ENCODE results near the gene HMCN1. TPM values are rescaled to one million over a fixed set of nuclear protein-coding genes. Genes with fewer than 3 reads are reported as not detected.
A peak's percentile ranks its signal among the peaks of the same experiment; 100 is the strongest.

HMCN1 gene
- total and polyA plus RNA-seq, 4 experiments from 2014 or later: 0.19 to 0.29 TPM; not detected in 2

DNA sequence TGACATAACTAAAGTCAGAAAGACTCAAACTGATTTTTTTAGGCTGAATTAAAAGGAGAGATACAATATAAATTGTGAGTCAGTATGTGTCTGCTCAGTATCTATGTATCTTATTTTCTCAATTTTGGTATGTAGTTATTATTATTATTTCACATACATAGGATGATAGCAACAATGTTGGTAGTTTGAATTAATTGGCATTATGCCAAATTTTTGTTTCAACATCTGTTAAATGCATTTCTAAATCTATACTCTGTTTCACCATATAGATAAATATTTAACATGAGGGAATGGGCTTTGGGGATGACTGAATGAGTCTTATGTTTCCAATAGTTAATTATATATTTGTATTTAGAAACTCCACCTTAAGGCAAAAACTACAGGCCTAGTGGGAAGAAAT lies 12.6 kb upstream of the HMCN1 start:
- H3K4me3 ChIP-seq (ENCODE audit: low read length in 2 of 2): no peak overlapping the region
- no peaks in the 10 kb centered on the region for H3K36me3 ChIP-seq (ENCODE audit: insufficient read depth, low read length)

DNA sequence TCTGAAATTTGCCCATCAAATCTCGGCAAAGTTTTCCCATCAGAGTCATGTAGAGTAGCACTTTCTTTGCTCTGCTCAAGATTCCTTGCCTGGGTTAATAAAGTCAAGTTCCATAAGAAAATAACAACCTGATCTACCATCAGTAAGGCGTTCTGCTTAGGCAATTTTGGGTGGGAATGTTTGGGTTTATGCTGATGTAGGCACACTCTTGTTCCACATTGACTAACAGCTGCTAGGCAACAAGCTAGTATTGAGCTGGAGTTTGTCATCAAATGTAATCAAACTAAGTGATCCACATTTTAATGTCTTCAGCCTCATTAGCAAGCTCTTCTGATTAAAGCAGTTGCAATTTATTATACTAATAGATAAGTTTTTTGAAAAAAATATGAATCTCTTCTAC lies 12.1 kb upstream of the HMCN1 start:
- H3K4me1 Mint-ChIP-seq: no peaks in the 10 kb centered on the region
- H3K36me3 Mint-ChIP-seq: no peaks in the 10 kb centered on the region
- no peak overlapping the region for H3K4me3 Mint-ChIP-seq
- no peaks in the 10 kb centered on the region for H3K9me3 Mint-ChIP-seq
- no peaks in the 10 kb centered on the region for H3K4me1 ChIP-seq (ENCODE audit: insufficient read depth, low read length)
- H3K36me3 ChIP-seq (ENCODE audit: insufficient read depth, low read length): no peaks in the 10 kb centered on the region
- no peaks in the 10 kb centered on the region for H3K27me3 ChIP-seq (ENCODE audit: insufficient read depth, low read length)
- ChIA-PET POLR2A (ENCODE audit: partially characterized antibody) (no interaction called here), CTCF (ENCODE audit: partially characterized antibody) (no interaction called here)
- H3K27ac ChIP-seq (ENCODE audit: low read depth, low read length): no peak overlapping the region
- H3K9me3 ChIP-seq (ENCODE audit: control insufficient read depth in 1 of 2, low read length in 2 of 2): no peaks in the 10 kb centered on the region
- peaks cover 1 to 5% of the 10 kb centered on the region in 2 donors for H3K27me3 Mint-ChIP-seq
- H3K27ac Mint-ChIP-seq: no peak overlapping the region
- intact Hi-C loops (cut with micrococcal nuclease): no loop called here
- no peak for DNase-seq
- no peak overlapping the region for H3K4me3 ChIP-seq (ENCODE audit: low read length in 2 of 2)

More for the DNA sequence above, 12.6 kb upstream of the HMCN1 start:
- no peak overlapping the region for H3K27ac Mint-ChIP-seq
- Histone ChIP-seq H3K27me3 (ENCODE audit: insufficient read depth, low read length) (no peaks in the 10 kb centered on the region), H3K27ac (ENCODE audit: low read depth, low read length) (no peak overlapping the region), H3K4me1 (ENCODE audit: insufficient read depth, low read length) (no peaks in the 10 kb centered on the region), H3K9me3 (ENCODE audit: control insufficient read depth in 1 of 2, low read length in 2 of 2) (no peaks in the 10 kb centered on the region)
- intact Hi-C loops (cut with micrococcal nuclease): no loop called here
- ChIA-PET POLR2A (ENCODE audit: partially characterized antibody) (no interaction called here), CTCF (ENCODE audit: partially characterized antibody) (no interaction called here)
- no peak for DNase-seq
- no peak overlapping the region for H3K4me3 Mint-ChIP-seq
- peaks cover 1 to 6% of the 10 kb centered on the region in 2 donors for H3K27me3 Mint-ChIP-seq
- no peaks in the 10 kb centered on the region for H3K4me1 Mint-ChIP-seq
- no peaks in the 10 kb centered on the region for H3K36me3 Mint-ChIP-seq
- H3K9me3 Mint-ChIP-seq: no peaks in the 10 kb centered on the region

GRCh38 chr1:185727726-185728125 lies 6.5 kb upstream of the HMCN1 start:
- H3K36me3 ChIP-seq (ENCODE audit: insufficient read depth, low read length): no peaks in the 10 kb centered on the region
- Mint-ChIP-seq H3K4me3 (no peak overlapping the region), H3K27ac (no peak overlapping the region), H3K4me1 (no peaks in the 10 kb centered on the region), H3K27me3 (peaks cover 9 to 10% of the 10 kb centered on the region in 2 donors), H3K9me3 (peaks cover 0 to 35% (median 20%) of the 10 kb centered on the region in 8 donors), H3K36me3 (peaks cover 0 to 13% of the 10 kb centered on the region in 2 donors)
- POLR2A ChIA-PET (ENCODE audit: partially characterized antibody): no interaction called here
- no peaks in the 10 kb centered on the region for H3K4me1 ChIP-seq (ENCODE audit: insufficient read depth, low read length)
- peaks cover 0 to 3% of the 10 kb centered on the region in 2 donors for H3K9me3 ChIP-seq (ENCODE audit: control insufficient read depth in 1 of 2, low read length in 2 of 2)
- intact Hi-C loops (cut with micrococcal nuclease): no loop called here
- peaks cover 4% of the 10 kb centered on the region for H3K27me3 ChIP-seq (ENCODE audit: insufficient read depth, low read length)
- H3K4me3 ChIP-seq (ENCODE audit: low read length in 2 of 2): no peak overlapping the region
- DNase-seq: no peak
- H3K27ac ChIP-seq (ENCODE audit: low read depth, low read length): no peak overlapping the region
- CTCF ChIA-PET (ENCODE audit: partially characterized antibody): no interaction called here

- no peak for DNase-seq
- Histone ChIP-seq H3K36me3 (ENCODE audit: insufficient read depth, low read length) (no peaks in the 10 kb centered on the region), H3K4me3 (ENCODE audit: low read length in 2 of 2) (no peak overlapping the region), H3K4me1 (ENCODE audit: insufficient read depth, low read length) (peaks cover 12% of the 10 kb centered on the region), H3K9me3 (ENCODE audit: control insufficient read depth in 1 of 2, low read length in 2 of 2) (peaks cover 0 to 3% of the 10 kb centered on the region in 2 donors), H3K27me3 (ENCODE audit: insufficient read depth, low read length) (peaks cover 7% of the 10 kb centered on the region), H3K27ac (ENCODE audit: low read depth, low read length) (no peak overlapping the region)
- ChIA-PET CTCF (ENCODE audit: partially characterized antibody) (no interaction called here), POLR2A (ENCODE audit: partially characterized antibody) (no interaction called here)
- Mint-ChIP-seq H3K27me3 (peaks cover 37% of the 10 kb centered on the region in 2 donors), H3K9me3 (peaks cover 0 to 35% (median 21%) of the 10 kb centered on the region in 8 donors), H3K27ac (no peak overlapping the region), H3K36me3 (peaks cover 0 to 13% of the 10 kb centered on the region in 2 donors), H3K4me1 (peaks cover 13 to 19% (median 16%) of the 10 kb centered on the region in 4 donors), H3K4me3 (no peak overlapping the region)
- intact Hi-C loops (cut with micrococcal nuclease): no loop called here
Measured at GRCh38 chr1:185731446-185731845, 2.7 kb upstream of the HMCN1 start.

- peaks cover 39 to 40% of the 10 kb centered on the region in 2 donors for H3K27me3 Mint-ChIP-seq
- H3K36me3 ChIP-seq (ENCODE audit: insufficient read depth, low read length): no peaks in the 10 kb centered on the region
- H3K4me3 ChIP-seq (ENCODE audit: low read length in 2 of 2): no peak overlapping the region
- H3K9me3 Mint-ChIP-seq: peaks cover 0 to 35% (median 21%) of the 10 kb centered on the region in 8 donors
- peak overlapping the region in 3 of 8 donors; percentile 27 to 57 (median 32) for H3K4me3 Mint-ChIP-seq
- POLR2A ChIA-PET (ENCODE audit: partially characterized antibody): no interaction called here
- CTCF ChIA-PET (ENCODE audit: partially characterized antibody): interaction anchor here (1.4 kb wide), 1 partner anchor 12 kb away, joined by 4 read pairs; no protein-coding TSS in a partner anchor
- H3K27ac Mint-ChIP-seq: no peak overlapping the region
- peaks cover 0 to 13% of the 10 kb centered on the region in 2 donors for H3K36me3 Mint-ChIP-seq
- no peak overlapping the region for H3K27ac ChIP-seq (ENCODE audit: low read depth, low read length)
- H3K27me3 ChIP-seq (ENCODE audit: insufficient read depth, low read length): peaks cover 7% of the 10 kb centered on the region
- H3K4me1 ChIP-seq (ENCODE audit: insufficient read depth, low read length): peaks cover 12% of the 10 kb centered on the region
- intact Hi-C loops (cut with micrococcal nuclease): no loop called here
- no peak for DNase-seq
- H3K9me3 ChIP-seq (ENCODE audit: control insufficient read depth in 1 of 2, low read length in 2 of 2): peaks cover 0 to 3% of the 10 kb centered on the region in 2 donors
- H3K4me1 Mint-ChIP-seq: peaks cover 13 to 19% (median 16%) of the 10 kb centered on the region in 4 donors
Measured at GRCh38 chr1:185732951-185733350, 1.2 kb upstream of the HMCN1 start.

DNA sequence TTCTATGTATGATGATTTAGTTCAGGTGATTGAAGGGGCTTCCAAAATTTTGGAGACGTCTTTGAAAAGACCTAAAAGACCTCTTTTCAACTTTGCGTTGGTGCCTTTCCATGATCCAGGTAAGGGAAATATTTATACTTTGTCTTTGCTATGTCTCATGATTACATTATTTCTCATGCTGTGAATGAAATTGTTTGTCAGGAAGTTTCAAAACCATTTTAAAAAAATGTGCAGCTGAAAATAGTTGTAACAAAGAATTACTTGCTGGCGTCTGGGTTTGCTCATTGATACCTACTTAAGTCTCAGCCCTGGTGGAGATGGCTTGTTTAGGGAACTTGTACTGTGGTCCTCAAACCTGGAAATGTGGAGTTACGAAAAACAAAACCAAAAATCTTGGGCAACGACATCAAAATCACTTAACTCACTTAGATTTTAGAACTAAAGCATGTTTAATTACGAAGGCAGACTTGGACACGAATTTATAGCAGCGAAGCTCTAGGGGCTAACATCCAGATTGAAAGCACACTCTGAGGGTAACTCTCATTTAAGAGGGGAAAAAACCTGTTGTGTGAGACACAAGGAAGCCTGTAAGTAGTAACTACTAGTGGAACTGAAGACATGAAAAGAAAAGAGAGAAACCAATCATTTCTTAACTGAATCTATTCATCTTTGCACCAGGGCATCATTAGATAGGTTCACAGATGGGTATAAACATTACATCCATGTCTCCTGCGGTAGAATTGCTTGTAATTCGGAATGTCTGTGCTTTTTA lies 924 bp downstream of the HMCN1 start:
- peaks cover 0 to 15% of the 10 kb centered on the region in 2 donors for H3K36me3 Mint-ChIP-seq
- H3K4me1 Mint-ChIP-seq: peaks cover 13 to 19% (median 16%) of the 10 kb centered on the region in 4 donors
- CTCF ChIA-PET (ENCODE audit: partially characterized antibody): no interaction called here
- Histone ChIP-seq H3K4me3 (ENCODE audit: low read length in 2 of 2) (no peak overlapping the region), H3K4me1 (ENCODE audit: insufficient read depth, low read length) (peaks cover 12% of the 10 kb centered on the region), H3K27ac (ENCODE audit: low read depth, low read length) (no peak overlapping the region), H3K27me3 (ENCODE audit: insufficient read depth, low read length) (peaks cover 7% of the 10 kb centered on the region), H3K9me3 (ENCODE audit: control insufficient read depth in 1 of 2, low read length in 2 of 2) (peaks cover 0 to 3% of the 10 kb centered on the region in 2 donors), H3K36me3 (ENCODE audit: insufficient read depth, low read length) (no peaks in the 10 kb centered on the region)
- H3K27me3 Mint-ChIP-seq: peaks cover 47 to 50% of the 10 kb centered on the region in 2 donors
- H3K4me3 Mint-ChIP-seq: peak overlapping the region; percentile 58 to 81 (median 64)
- peaks cover 2 to 34% (median 20%) of the 10 kb centered on the region in 8 donors for H3K9me3 Mint-ChIP-seq
- DNase-seq: no peak
- POLR2A ChIA-PET (ENCODE audit: partially characterized antibody): interaction anchor here (0.6 kb wide), 1 partner anchor 443 kb away, joined by 3 read pairs; no protein-coding TSS in a partner anchor
- no peak overlapping the region for H3K27ac Mint-ChIP-seq
- intact Hi-C loops (cut with micrococcal nuclease): no loop called here

- peaks cover 13 to 19% (median 16%) of the 10 kb centered on the region in 4 donors for H3K4me1 Mint-ChIP-seq
- Histone ChIP-seq H3K4me1 (ENCODE audit: insufficient read depth, low read length) (peaks cover 12% of the 10 kb centered on the region), H3K36me3 (ENCODE audit: insufficient read depth, low read length) (no peaks in the 10 kb centered on the region), H3K27ac (ENCODE audit: low read depth, low read length) (no peak overlapping the region), H3K9me3 (ENCODE audit: control insufficient read depth in 1 of 2, low read length in 2 of 2) (peaks cover 0 to under 1% of the 10 kb centered on the region in 2 donors), H3K4me3 (ENCODE audit: low read length in 2 of 2) (no peak overlapping the region), H3K27me3 (ENCODE audit: insufficient read depth, low read length) (peaks cover 7% of the 10 kb centered on the region)
- peak overlapping the region in 2 of 8 donors; percentile 65 to 81 for H3K4me3 Mint-ChIP-seq
- H3K36me3 Mint-ChIP-seq: peaks cover 0 to 17% of the 10 kb centered on the region in 2 donors
- H3K27me3 Mint-ChIP-seq: peaks cover 49 to 52% of the 10 kb centered on the region in 2 donors
- H3K27ac Mint-ChIP-seq: no peak overlapping the region
- CTCF ChIA-PET (ENCODE audit: partially characterized antibody): no interaction called here
- intact Hi-C loops (cut with micrococcal nuclease): no loop called here
- H3K9me3 Mint-ChIP-seq: peaks cover 2 to 31% (median 18%) of the 10 kb centered on the region in 8 donors
- no peak for DNase-seq
- POLR2A ChIA-PET (ENCODE audit: partially characterized antibody): interaction anchor here (0.6 kb wide), 1 partner anchor 443 kb away, joined by 3 read pairs; no protein-coding TSS in a partner anchor
Measured at GRCh38 chr1:185735701-185736064, 1.5 kb downstream of the HMCN1 start.

All from CD4-positive, alpha-beta memory T cell (primary cell).